Measurements from ENCODE around the gene MFSD1. TPM values are rescaled to one million over a fixed set of nuclear protein-coding genes. Genes with fewer than 3 reads are reported as not detected.

MFSD1 gene
- total RNA-seq, 1 donor from 2014 or later: 49.1 TPM

- Histone ChIP-seq H3K27me3 (ENCODE audit: control insufficient read depth in 3 of 3, insufficient read depth in 3 of 3, low read length in 3 of 3) (no peaks in the 10 kb centered on the region), H3K27ac (ENCODE audit: low read depth, low read length) (peak overlapping the region; percentile 75), H3K9ac (ENCODE audit: low read depth in 1 of 3, low read length in 3 of 3) (no peak overlapping the region), H3K36me3 (ENCODE audit: control insufficient read depth in 3 of 3, insufficient read depth in 3 of 3, low read length in 3 of 3) (no peaks in the 10 kb centered on the region), H3K4me3 (ENCODE audit: low read length in 3 of 3) (peak overlapping the region in 2 of 3 donors; percentile 2 to 61), H3K9me3 (ENCODE audit: control insufficient read depth in 3 of 3, low read length in 3 of 3) (no peaks in the 10 kb centered on the region), H3K4me1 (ENCODE audit: control insufficient read depth in 3 of 3, insufficient read depth in 3 of 3, low read length in 3 of 3) (peaks cover 12 to 25% (median 18%) of the 10 kb centered on the region in 3 donors)
These were observed 32.8 kb upstream of the MFSD1 start for GRCh38 chr3:158768881-158769543.

GRCh38 chr3:158769549-158769948 lies 32.3 kb upstream of the MFSD1 start:
- no peak overlapping the region for H3K9ac ChIP-seq (ENCODE audit: low read depth in 1 of 3, low read length in 3 of 3)
- H3K9me3 ChIP-seq (ENCODE audit: control insufficient read depth in 3 of 3, low read length in 3 of 3): no peaks in the 10 kb centered on the region
- H3K4me3 ChIP-seq (ENCODE audit: low read length in 3 of 3): peak overlapping the region in 1 of 3 donors; percentile 23
- H3K36me3 ChIP-seq (ENCODE audit: control insufficient read depth in 3 of 3, insufficient read depth in 3 of 3, low read length in 3 of 3): no peaks in the 10 kb centered on the region
- no peaks in the 10 kb centered on the region for H3K27me3 ChIP-seq (ENCODE audit: control insufficient read depth in 3 of 3, insufficient read depth in 3 of 3, low read length in 3 of 3)
- H3K4me1 ChIP-seq (ENCODE audit: control insufficient read depth in 3 of 3, insufficient read depth in 3 of 3, low read length in 3 of 3): peaks cover 12 to 25% (median 18%) of the 10 kb centered on the region in 3 donors
- H3K27ac ChIP-seq (ENCODE audit: low read depth, low read length): peak overlapping the region; percentile 41

- Histone ChIP-seq H3K9me3 (ENCODE audit: control insufficient read depth in 3 of 3, low read length in 3 of 3) (no peaks in the 10 kb centered on the region), H3K27me3 (ENCODE audit: control insufficient read depth in 3 of 3, insufficient read depth in 3 of 3, low read length in 3 of 3) (no peaks in the 10 kb centered on the region), H3K4me1 (ENCODE audit: control insufficient read depth in 3 of 3, insufficient read depth in 3 of 3, low read length in 3 of 3) (peaks cover 12 to 25% (median 18%) of the 10 kb centered on the region in 3 donors), H3K36me3 (ENCODE audit: control insufficient read depth in 3 of 3, insufficient read depth in 3 of 3, low read length in 3 of 3) (no peaks in the 10 kb centered on the region), H3K9ac (ENCODE audit: low read depth in 1 of 3, low read length in 3 of 3) (no peak overlapping the region), H3K4me3 (ENCODE audit: low read length in 3 of 3) (peak overlapping the region in 1 of 3 donors; percentile 23), H3K27ac (ENCODE audit: low read depth, low read length) (peak overlapping the region; percentile 41)
These were observed 31.7 kb upstream of the MFSD1 start for GRCh38 chr3:158769952-158770740.

GRCh38 chr3:158770741-158771350 lies 31.0 kb upstream of the MFSD1 start:
- Histone ChIP-seq H3K4me1 (ENCODE audit: control insufficient read depth in 3 of 3, insufficient read depth in 3 of 3, low read length in 3 of 3) (peaks cover 12 to 25% (median 18%) of the 10 kb centered on the region in 3 donors), H3K27ac (ENCODE audit: low read depth, low read length) (no peak overlapping the region), H3K27me3 (ENCODE audit: control insufficient read depth in 3 of 3, insufficient read depth in 3 of 3, low read length in 3 of 3) (no peaks in the 10 kb centered on the region), H3K4me3 (ENCODE audit: low read length in 3 of 3) (no peak overlapping the region), H3K9me3 (ENCODE audit: control insufficient read depth in 3 of 3, low read length in 3 of 3) (no peaks in the 10 kb centered on the region), H3K9ac (ENCODE audit: low read depth in 1 of 3, low read length in 3 of 3) (no peak overlapping the region), H3K36me3 (ENCODE audit: control insufficient read depth in 3 of 3, insufficient read depth in 3 of 3, low read length in 3 of 3) (no peaks in the 10 kb centered on the region)

GRCh38 chr3:158771577-158771976 lies 30.3 kb upstream of the MFSD1 start:
- H3K27me3 ChIP-seq (ENCODE audit: control insufficient read depth in 3 of 3, insufficient read depth in 3 of 3, low read length in 3 of 3): no peaks in the 10 kb centered on the region
- no peak overlapping the region for H3K27ac ChIP-seq (ENCODE audit: low read depth, low read length)
- H3K9me3 ChIP-seq (ENCODE audit: control insufficient read depth in 3 of 3, low read length in 3 of 3): no peaks in the 10 kb centered on the region
- no peak overlapping the region for H3K4me3 ChIP-seq (ENCODE audit: low read length in 3 of 3)
- H3K9ac ChIP-seq (ENCODE audit: low read depth in 1 of 3, low read length in 3 of 3): no peak overlapping the region
- H3K36me3 ChIP-seq (ENCODE audit: control insufficient read depth in 3 of 3, insufficient read depth in 3 of 3, low read length in 3 of 3): no peaks in the 10 kb centered on the region
- peaks cover 12 to 25% (median 18%) of the 10 kb centered on the region in 3 donors for H3K4me1 ChIP-seq (ENCODE audit: control insufficient read depth in 3 of 3, insufficient read depth in 3 of 3, low read length in 3 of 3)

GRCh38 chr3:158771982-158772381 lies 29.9 kb upstream of the MFSD1 start:
- no peaks in the 10 kb centered on the region for H3K27me3 ChIP-seq (ENCODE audit: control insufficient read depth in 3 of 3, insufficient read depth in 3 of 3, low read length in 3 of 3)

GRCh38 chr3:158773166-158773565 lies 28.7 kb upstream of the MFSD1 start:
- Histone ChIP-seq H3K9me3 (ENCODE audit: control insufficient read depth in 3 of 3, low read length in 3 of 3) (no peaks in the 10 kb centered on the region), H3K36me3 (ENCODE audit: control insufficient read depth in 3 of 3, insufficient read depth in 3 of 3, low read length in 3 of 3) (no peaks in the 10 kb centered on the region), H3K4me3 (ENCODE audit: low read length in 3 of 3) (no peak overlapping the region), H3K27me3 (ENCODE audit: control insufficient read depth in 3 of 3, insufficient read depth in 3 of 3, low read length in 3 of 3) (no peaks in the 10 kb centered on the region), H3K27ac (ENCODE audit: low read depth, low read length) (no peak overlapping the region), H3K9ac (ENCODE audit: low read depth in 1 of 3, low read length in 3 of 3) (no peak overlapping the region), H3K4me1 (ENCODE audit: control insufficient read depth in 3 of 3, insufficient read depth in 3 of 3, low read length in 3 of 3) (peaks cover 7 to 20% (median 12%) of the 10 kb centered on the region in 3 donors)

More at GRCh38 chr3:158771982-158772381, 29.9 kb upstream of the MFSD1 start:
- H3K36me3 ChIP-seq (ENCODE audit: control insufficient read depth in 3 of 3, insufficient read depth in 3 of 3, low read length in 3 of 3): no peaks in the 10 kb centered on the region
- no peaks in the 10 kb centered on the region for H3K9me3 ChIP-seq (ENCODE audit: control insufficient read depth in 3 of 3, low read length in 3 of 3)
- no peak overlapping the region for H3K9ac ChIP-seq (ENCODE audit: low read depth in 1 of 3, low read length in 3 of 3)
- peaks cover 12 to 25% (median 18%) of the 10 kb centered on the region in 3 donors for H3K4me1 ChIP-seq (ENCODE audit: control insufficient read depth in 3 of 3, insufficient read depth in 3 of 3, low read length in 3 of 3)
- no peak overlapping the region for H3K27ac ChIP-seq (ENCODE audit: low read depth, low read length)
- H3K4me3 ChIP-seq (ENCODE audit: low read length in 3 of 3): no peak overlapping the region

- no peak overlapping the region for H3K27ac ChIP-seq (ENCODE audit: low read depth, low read length)
- H3K9ac ChIP-seq (ENCODE audit: low read depth in 1 of 3, low read length in 3 of 3): no peak overlapping the region
- no peaks in the 10 kb centered on the region for H3K27me3 ChIP-seq (ENCODE audit: control insufficient read depth in 3 of 3, insufficient read depth in 3 of 3, low read length in 3 of 3)
- no peaks in the 10 kb centered on the region for H3K36me3 ChIP-seq (ENCODE audit: control insufficient read depth in 3 of 3, insufficient read depth in 3 of 3, low read length in 3 of 3)
- H3K4me1 ChIP-seq (ENCODE audit: control insufficient read depth in 3 of 3, insufficient read depth in 3 of 3, low read length in 3 of 3): peaks cover 0 to 11% (median 3%) of the 10 kb centered on the region in 3 donors
- no peaks in the 10 kb centered on the region for H3K9me3 ChIP-seq (ENCODE audit: control insufficient read depth in 3 of 3, low read length in 3 of 3)
- H3K4me3 ChIP-seq (ENCODE audit: low read length in 3 of 3): no peak overlapping the region
These were observed 27.7 kb upstream of the MFSD1 start for GRCh38 chr3:158773845-158774830.

- H3K4me3 ChIP-seq (ENCODE audit: low read length in 3 of 3): no peak overlapping the region
- H3K9ac ChIP-seq (ENCODE audit: low read depth in 1 of 3, low read length in 3 of 3): no peak overlapping the region
- H3K9me3 ChIP-seq (ENCODE audit: control insufficient read depth in 3 of 3, low read length in 3 of 3): no peaks in the 10 kb centered on the region
- H3K27me3 ChIP-seq (ENCODE audit: control insufficient read depth in 3 of 3, insufficient read depth in 3 of 3, low read length in 3 of 3): no peaks in the 10 kb centered on the region
- peaks cover 0 to 9% (median 0%) of the 10 kb centered on the region in 3 donors for H3K4me1 ChIP-seq (ENCODE audit: control insufficient read depth in 3 of 3, insufficient read depth in 3 of 3, low read length in 3 of 3)
- H3K27ac ChIP-seq (ENCODE audit: low read depth, low read length): no peak overlapping the region
- H3K36me3 ChIP-seq (ENCODE audit: control insufficient read depth in 3 of 3, insufficient read depth in 3 of 3, low read length in 3 of 3): no peaks in the 10 kb centered on the region
These were observed 26.9 kb upstream of the MFSD1 start for GRCh38 chr3:158774965-158775364.

Data from skeletal muscle tissue (tissue), 4 donors.